Measurements from ENCODE around the gene APOBR. TPM values are rescaled to one million over a fixed set of nuclear protein-coding genes. Genes with fewer than 3 reads are reported as not detected.

Gene APOBR
- total and polyA plus RNA-seq, 2 of the 13 experiments (the other 11 are each of a cell fraction or from before 2014, with no cell fraction given) = 0.03 TPM; not detected in 1

- no peak for TF ChIP-seq ZNF704 (CRISPR knock-in tag; IDR thresholded peaks at IDR 0.05; ENCODE audit: borderline replicate concordance)
- TF ChIP-seq KDM2A (CRISPR knock-in tag; IDR thresholded peaks at IDR 0.05; ENCODE audit: borderline replicate concordance, low read depth) = no peak
- peak; percentile 71 for TF ChIP-seq PATZ1 (CRISPR knock-in tag; IDR thresholded peaks at IDR 0.05)
- no peak for TF ChIP-seq ZNF282 (IDR thresholded peaks at IDR 0.05; ENCODE audit: partially characterized antibody)
- TF ChIP-seq MYC (CRISPR knock-in tag; IDR thresholded peaks at IDR 0.05; ENCODE audit: borderline replicate concordance) = no peak
- peak; percentile 45; the same call in 1 of the 2 replicates for TF ChIP-seq ZNF768 (CRISPR knock-in tag; IDR thresholded peaks at IDR 0.05)
- no peak for TF ChIP-seq ZBTB46 (CRISPR knock-in tag; IDR thresholded peaks at IDR 0.05; ENCODE audit: borderline replicate concordance)
- peak; percentile 59 for TF ChIP-seq SALL1 (CRISPR knock-in tag; IDR thresholded peaks at IDR 0.05)
- no peak for TF ChIP-seq SOX5 (CRISPR knock-in tag; IDR thresholded peaks at IDR 0.05; ENCODE audit: borderline replicate concordance)
- TF ChIP-seq ZNF33B (CRISPR knock-in tag; IDR thresholded peaks at IDR 0.05) = 0 out of 2 replicates have a peak, but pooled peaks have one; percentile 14
- peak; percentile 41; the same call in 1 of the 2 replicates for TF ChIP-seq ZNF687 (CRISPR knock-in tag; IDR thresholded peaks at IDR 0.05)
- no peak for TF ChIP-seq JUND (CRISPR knock-in tag; IDR thresholded peaks at IDR 0.05)
- TF ChIP-seq BATF2 (CRISPR knock-in tag; IDR thresholded peaks at IDR 0.05) = no peak
- TF ChIP-seq GABPA (IDR thresholded peaks at IDR 0.05; ENCODE audit: low read depth, low read length) = no peak
- no peak for TF ChIP-seq GABPA (CRISPR knock-in tag; IDR thresholded peaks at IDR 0.05; ENCODE audit: low read depth)
- TF ChIP-seq POLR2G (IDR thresholded peaks at IDR 0.05; ENCODE audit: low read depth, low read length) = no peak
- no peak for TF ChIP-seq FOXP4 (CRISPR knock-in tag; IDR thresholded peaks at IDR 0.05)
Observed at GRCh38 chr16:28513484-28514181, 19.2 kb downstream of the APOBR start (continued).

Measured in HepG2 (cell line).